GM11168 (cell line): ENCODE data around the gene LINC01488.

Source experiments
- in situ Hi-C: fragments of 300-500 bp; cut with MboI; formaldehyde crosslinking; loops from one replicate; pipeline ENCODE4 v1.12.0; 2022; ENCODE audit warnings: low sequenced_read_pairs; ENCODE audit not compliant: unreplicated experiment

Gene LINC01488

GRCh38 chr11:69475141-69475865, 6.2 kb upstream of the LINC01488 start:
- in situ Hi-C loops, result no loop called here

- in situ Hi-C loops, result no loop called here
Observed at GRCh38 chr11:69475866-69476471, 5.5 kb upstream of the LINC01488 start.

DNA sequence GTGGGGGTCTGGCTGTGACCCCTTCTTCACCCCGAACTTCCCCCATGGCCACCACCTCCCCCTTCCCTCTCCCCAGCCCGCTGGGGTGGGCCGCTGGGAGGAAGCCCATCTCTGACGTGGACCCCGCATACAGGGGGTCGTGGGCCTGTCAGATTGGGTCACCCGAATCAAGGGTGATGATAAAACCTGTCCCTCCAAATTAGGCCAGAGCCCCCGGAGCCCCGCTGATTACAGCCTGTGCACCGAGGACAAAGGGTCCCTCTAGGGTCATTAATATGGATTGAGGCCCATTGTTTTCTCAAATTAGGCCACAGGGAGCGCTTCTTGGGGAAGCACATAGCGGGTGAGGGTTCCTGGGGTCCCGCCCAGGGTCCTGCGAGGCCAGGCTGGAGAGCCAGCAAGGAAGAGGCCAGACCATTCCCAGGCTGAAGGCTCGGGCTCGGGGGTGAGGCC, 4.9 kb upstream of the LINC01488 start:
- in situ Hi-C loops, result no loop called here

DNA sequence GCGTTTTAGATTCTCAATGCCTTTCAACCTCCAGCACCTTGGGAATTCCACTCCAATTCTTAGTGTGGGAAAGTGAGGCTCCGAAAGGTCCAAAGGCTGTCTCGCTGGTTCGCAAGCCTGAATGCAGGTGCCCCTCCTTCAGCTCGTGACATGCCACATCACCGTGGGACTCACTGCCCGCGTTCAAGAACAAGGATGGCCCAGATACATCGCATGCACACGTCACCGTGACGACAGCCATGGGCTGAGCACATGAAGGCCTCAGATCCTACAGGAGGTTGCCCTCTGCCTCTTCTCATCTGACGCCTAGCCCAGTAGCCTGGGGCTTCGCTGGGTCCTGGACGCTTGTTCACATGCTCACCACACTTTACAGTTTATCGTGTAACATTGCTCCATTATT, 4.4 kb upstream of the LINC01488 start:
- in situ Hi-C loops, result no loop called here

DNA sequence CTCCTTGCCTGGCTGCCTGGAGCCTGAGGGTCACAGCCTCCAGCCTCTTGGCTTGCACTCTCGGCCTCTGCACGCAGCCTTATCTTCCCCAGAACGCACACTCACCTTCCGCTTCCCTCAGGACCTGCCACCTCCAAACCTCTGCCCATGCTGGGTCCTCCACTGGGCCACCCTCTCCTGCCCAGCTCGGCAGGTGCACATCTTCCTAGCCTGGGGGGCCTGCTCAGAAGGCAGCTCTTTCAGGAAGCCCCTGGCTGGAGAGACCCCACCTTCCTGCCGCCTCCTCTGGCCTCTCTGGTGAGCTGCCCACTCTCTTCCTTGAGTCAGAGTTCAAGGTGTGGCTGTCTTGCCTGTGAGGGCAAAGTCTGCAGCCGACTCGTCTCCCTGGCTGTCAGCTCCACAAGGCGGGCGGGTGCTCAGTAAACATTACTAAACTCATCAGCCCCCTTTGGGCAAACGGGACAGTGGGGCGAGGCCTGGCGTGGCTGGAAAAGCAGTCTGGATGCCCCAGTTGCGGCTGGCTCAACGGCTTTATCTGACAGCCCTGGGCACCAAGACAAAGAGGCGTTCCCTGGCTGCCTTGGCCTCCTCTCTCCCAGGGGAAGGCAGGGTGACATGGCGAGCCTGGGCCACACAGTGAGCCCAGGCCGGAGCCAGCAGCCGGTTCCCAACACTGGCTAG, 1.7 kb upstream of the LINC01488 start:
- in situ Hi-C loops, result no loop called here

DNA sequence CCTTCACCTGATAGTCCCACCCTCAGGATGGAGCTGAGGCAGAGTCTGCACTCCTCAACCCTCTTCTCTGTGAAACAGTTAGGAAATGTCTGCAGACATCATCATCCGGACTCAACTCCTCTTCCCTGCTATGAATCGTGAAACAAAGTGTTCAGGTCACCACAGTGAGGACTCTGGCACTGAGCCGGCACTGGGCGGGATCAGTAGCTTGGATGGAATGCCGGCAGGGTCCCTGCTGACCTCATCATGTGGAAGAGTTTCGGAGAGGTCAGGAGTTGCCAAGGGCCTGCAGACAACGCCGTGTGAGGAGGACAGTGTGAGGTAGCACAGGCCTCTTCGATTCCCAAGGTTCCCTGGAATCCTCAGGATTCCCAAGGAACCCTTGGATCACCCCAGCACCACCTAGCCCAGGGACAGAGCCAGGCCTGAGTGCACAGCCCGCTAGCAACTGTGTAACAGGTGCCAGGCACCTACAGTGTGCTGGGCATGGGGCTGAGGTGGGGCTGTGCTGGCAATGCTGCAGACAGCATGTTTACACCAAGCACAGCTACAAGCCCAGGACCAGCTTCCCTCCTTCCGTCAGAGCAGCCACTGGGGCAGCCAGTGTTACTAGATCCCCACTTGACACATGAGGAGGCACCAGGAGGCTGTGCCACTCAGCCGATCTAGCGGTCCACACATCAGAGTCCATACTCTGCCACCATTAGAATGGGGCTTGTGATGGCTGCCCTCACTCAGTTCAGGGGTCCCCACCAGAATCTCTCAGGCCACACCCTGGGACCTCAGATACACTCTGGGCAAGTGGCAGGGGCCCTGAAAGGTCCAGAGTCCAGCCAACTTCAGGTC, 693 bp upstream of the LINC01488 start:
- in situ Hi-C loops, result no loop called here

DNA sequence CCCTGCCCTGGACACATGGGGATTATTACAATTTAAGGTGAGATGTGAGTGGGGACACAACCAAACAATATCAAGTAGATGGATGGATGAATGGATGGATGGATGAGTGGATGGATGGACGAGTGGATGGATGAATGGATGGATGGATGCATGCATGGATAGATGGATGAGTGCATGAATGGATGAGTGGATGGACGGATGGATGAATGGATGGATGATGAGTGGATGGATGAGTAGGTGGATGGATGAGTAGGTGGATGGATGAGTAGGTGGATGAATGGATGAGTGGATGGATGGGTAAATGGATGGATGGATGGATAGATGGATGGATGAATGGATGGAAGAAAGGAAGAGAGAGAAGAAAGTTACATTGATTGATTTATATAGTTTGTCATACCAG, 859 bp downstream of the LINC01488 start:
- in situ Hi-C loops, result no loop called here

- in situ Hi-C loops, result no loop called here
Observed at GRCh38 chr11:69483170-69483569, 1.7 kb downstream of the LINC01488 start.

DNA sequence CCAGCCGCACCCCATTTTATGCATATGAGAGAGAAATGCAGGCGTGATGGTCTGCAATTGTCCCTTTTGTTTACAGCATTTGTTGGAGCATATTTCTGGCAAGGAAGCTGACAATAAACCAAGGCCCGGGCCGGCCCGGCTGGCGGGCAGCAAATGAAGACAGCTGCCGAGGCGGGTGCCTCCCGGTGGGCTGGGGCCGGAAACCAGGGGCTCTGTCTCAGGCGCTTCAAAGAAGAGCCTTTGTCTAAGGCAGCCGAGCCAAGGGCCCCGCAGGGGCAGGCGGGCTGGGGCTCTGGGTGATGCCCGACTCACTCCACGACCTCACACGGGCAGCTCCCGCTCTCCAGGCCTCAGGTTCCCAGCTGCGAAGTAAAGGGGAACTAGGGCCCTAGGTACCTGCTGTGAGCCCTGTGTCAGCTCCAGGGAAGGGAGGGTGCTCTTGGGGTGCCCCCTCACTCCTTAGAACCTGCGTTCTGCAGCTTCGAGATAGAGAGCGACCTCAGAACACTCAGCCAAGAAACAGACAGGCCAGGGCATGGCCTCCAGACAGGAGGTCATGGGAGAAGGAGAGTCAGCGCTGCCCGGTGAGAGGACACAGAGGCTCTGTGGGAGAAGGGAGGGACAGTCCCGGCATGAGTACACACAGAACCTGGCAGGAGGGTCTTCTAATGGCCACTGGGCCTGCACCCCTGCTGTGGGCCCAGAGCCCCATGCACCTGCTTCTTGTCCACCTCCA, 2.4 kb downstream of the LINC01488 start:
- in situ Hi-C loops, result no loop called here

DNA sequence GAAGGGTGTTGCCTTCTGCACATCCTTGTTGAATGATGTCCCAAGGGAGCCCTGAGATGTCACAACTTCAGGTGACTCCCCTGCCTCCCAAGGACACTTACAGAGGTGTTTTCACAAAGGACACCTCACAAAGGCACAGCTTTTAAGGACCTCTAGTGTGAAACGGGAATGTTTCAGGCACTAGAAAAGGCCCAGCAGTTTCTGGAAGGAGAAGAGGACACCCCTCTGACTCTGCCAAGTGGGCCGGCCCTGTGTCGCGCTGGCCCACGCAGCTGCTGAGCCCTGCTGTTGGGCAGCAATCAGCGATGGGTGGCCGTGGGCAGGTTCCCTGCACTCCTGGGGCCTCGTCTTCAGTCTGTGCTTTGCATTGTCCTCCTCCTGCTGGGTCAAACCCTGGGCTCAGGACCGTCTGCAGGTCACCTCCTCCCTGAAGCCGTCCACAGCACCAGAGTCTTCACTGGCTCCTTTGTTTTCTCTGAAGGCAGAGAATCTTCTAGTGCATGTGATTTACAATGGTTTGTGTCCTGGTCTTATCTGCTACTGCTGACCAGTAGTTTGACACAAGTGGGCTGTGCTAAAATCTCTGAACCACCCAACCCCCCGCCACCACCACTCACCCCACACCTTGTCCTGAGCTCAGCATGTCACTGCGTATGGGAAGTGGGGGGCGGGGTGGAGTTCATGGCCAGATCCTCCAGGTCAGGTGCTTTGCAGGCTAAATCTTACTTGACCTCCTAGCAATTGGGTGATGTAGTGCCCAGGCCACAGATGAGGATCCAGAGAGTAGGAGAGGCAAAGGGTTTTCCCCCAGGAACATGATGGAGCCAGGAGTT, 3.2 kb downstream of the LINC01488 start:
- in situ Hi-C loops, result no loop called here

GRCh38 chr11:69485337-69486041, 4.0 kb downstream of the LINC01488 start:
- in situ Hi-C loops, result no loop called here

DNA sequence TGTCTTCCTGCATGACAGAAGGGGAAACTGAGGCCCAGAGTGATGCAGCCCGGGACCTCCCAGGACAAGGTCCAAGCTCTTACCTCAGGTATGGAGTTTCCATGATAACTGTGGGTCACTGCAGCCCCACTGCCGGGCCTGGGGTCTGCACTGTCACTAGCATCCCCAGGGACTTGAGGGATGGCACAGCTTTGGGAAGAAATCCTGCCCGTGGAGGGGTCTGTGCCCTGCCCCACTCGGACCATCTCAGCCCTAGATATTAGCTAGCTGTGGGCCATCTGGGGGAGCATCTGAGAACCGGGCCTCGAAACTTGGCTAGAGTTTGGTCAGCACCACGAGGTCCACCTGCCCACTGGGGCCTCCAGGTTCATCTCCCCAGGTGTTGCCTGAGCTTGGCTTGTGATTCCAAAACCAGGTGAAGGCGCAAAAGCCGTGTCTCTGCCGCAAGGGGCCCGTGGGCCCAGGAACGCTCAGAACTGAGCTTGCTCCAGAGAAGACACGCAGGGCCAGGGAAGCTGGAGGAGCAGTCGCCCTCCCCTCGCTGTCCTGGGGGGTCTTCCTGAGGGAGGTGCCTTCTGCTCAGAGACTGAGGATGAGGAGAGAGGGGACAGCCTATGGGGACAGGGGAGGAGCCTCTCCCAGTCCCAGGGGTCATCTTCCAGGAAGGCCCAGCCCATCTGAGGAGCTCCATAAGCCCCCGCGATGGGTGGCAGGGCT, 4.8 kb downstream of the LINC01488 start:
- in situ Hi-C loops, result no loop called here

DNA sequence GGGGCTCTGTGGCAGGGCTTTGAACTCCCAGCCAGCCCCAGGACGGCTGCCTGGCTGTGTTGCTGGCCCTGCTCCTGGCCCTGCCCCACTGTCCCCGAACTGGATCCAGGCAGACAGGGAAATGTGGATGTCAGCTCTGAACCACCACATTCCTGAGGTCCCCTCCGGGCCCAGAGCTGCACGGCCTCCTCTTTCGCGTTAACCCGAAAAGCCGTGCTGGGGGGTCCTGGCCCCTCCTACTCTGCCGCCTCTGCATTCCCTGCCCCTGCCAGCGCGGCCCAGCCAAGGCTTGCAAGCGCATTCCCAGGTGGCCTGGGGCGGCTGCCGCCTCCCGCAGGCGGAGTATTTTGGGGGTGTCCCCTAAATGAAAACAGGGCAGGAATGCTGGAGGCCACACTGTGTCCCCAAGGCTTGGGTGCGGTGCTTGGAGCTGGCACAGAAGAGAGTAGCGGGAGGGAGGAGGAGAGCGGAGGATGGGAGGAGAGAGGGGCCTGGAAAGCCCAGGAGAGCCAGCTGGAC, 5.4 kb downstream of the LINC01488 start:
- in situ Hi-C loops, result no loop called here

DNA sequence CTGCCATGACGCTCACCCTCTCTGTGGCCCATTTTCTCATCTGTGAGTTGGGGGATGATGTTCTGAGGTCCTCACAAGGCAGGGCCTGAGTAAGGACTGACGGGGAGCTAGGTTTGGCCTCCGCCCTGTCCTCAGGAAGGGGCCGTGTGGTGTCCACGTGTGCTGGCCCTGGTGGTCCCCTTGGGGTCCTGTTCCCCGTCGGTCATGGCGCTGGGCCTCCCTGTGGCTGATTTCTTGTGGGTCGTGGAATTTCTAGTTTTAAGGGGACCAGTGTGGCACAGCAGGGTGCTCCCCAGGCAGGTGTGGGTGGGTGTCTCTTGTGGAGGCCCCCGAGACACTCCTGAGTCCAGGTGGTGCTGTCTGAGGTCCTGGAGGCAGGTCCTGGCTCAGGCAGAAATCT, 5.9 kb downstream of the LINC01488 start:
- in situ Hi-C loops, result no loop called here

- in situ Hi-C loops, result no loop called here
Observed at GRCh38 chr11:69487849-69488542, 6.5 kb downstream of the LINC01488 start.

DNA sequence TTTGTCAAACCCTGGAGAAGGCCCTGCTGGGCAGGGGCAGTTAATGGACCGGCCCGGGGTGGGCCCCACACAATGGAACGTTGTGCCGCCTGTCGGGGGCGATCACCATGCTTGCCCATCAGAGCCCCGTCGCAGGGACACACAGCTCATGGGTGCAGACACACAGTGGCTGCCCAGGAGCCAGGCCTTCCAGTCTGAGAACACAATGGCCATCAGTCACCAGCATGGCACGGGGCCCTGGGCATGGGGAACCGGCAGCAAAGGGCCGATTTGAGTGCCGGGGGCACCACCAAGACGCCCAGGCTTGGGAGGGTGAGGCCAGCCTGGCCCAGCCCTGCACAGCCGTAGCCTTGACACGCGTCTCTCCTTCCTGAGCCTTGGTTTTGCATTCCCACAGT, 7.1 kb downstream of the LINC01488 start:
- in situ Hi-C loops, result no loop called here
